SIG-M5 treated with dmso at 0.1 percent for 504 hours (cell line): ENCODE results near the gene ANKRD63.
A peak's percentile ranks its signal among the peaks of the same experiment; 100 is the strongest.

Source experiments
- DNase-seq: peaks from one replicate; lab custom pipeline; 2025; ENCODE audit not compliant: unreplicated experiment; lab: John Stamatoyannopoulos, UW

The ANKRD63 gene

GRCh38 chr15:40279437-40280141 lies 3.3 kb downstream of the ANKRD63 start:
- peak; percentile 32 for DNase-seq

GRCh38 chr15:40278026-40278425 lies 4.8 kb downstream of the ANKRD63 start:
- no peak for DNase-seq

- DNase-seq, result peak; percentile 80
These were observed 5.4 kb downstream of the ANKRD63 start for GRCh38 chr15:40277471-40277870.

GRCh38 chr15:40276927-40277326 lies 5.9 kb downstream of the ANKRD63 start:
- no peak for DNase-seq

- no peak for DNase-seq
These were observed 6.9 kb downstream of the ANKRD63 start for GRCh38 chr15:40275954-40276353.

- DNase-seq, result no peak
These were observed 7.3 kb downstream of the ANKRD63 start for GRCh38 chr15:40275523-40275922.

- peak; percentile 72 for DNase-seq
These were observed 8.3 kb downstream of the ANKRD63 start for GRCh38 chr15:40274350-40275274.

- DNase-seq, result no peak
These were observed 9.4 kb downstream of the ANKRD63 start for GRCh38 chr15:40273428-40273827.

GRCh38 chr15:40272485-40273056 lies 10.3 kb downstream of the ANKRD63 start:
- DNase-seq, result no peak

- DNase-seq, result no peak
These were observed 11.0 kb downstream of the ANKRD63 start for GRCh38 chr15:40271685-40272484.

- DNase-seq, result no peak
These were observed 12.4 kb downstream of the ANKRD63 start for GRCh38 chr15:40270246-40270995.

GRCh38 chr15:40269604-40270003 lies 13.3 kb downstream of the ANKRD63 start:
- no peak for DNase-seq

- no peak for DNase-seq
These were observed 15.2 kb downstream of the ANKRD63 start for GRCh38 chr15:40267670-40268069.

- peak; percentile 74 for DNase-seq
These were observed 16.0 kb downstream of the ANKRD63 start for GRCh38 chr15:40266828-40267304.

- DNase-seq, result no peak
These were observed 17.0 kb downstream of the ANKRD63 start for GRCh38 chr15:40265875-40266274.

GRCh38 chr15:40265355-40265754 lies 17.5 kb downstream of the ANKRD63 start:
- no peak for DNase-seq

GRCh38 chr15:40264321-40265153 lies 18.3 kb downstream of the ANKRD63 start:
- DNase-seq, result no peak

GRCh38 chr15:40263024-40263754 lies 19.7 kb downstream of the ANKRD63 start:
- no peak for DNase-seq

GRCh38 chr15:40259021-40259420 lies 23.8 kb downstream of the ANKRD63 start:
- no peak for DNase-seq
